ENCODE data around the gene ZNF227. TPM values are rescaled to one million over a fixed set of nuclear protein-coding genes. Genes with fewer than 3 reads are reported as not detected.

ZNF227 gene
- total RNA-seq, 1 experiment from 2014 or later, result 15.4 TPM

- intact Hi-C loops (cut with micrococcal nuclease; ENCODE audit: unreplicated experiment) (no loop called here), in situ Hi-C loops (cut with HindIII; ENCODE audit: low pct_unique_long_range_greater_than_20kb, low sequenced_read_pairs) (no loop called here)
- no peak for DNase-seq (ENCODE audit: low read depth, low spot score)
- ChIA-PET CTCF (no interaction called here), POLR2A (no interaction called here)
- no peaks in the 10 kb centered on the region for H3K4me1 ChIP-seq (ENCODE audit: control insufficient read depth, insufficient read depth, low read length)
- H3K27ac ChIP-seq (ENCODE audit: low read length), result no peak overlapping the region
- no peaks in the 10 kb centered on the region for H3K36me3 ChIP-seq (ENCODE audit: control insufficient read depth, insufficient read depth, low read length)
- no peak for ATAC-seq
- H3K27me3 ChIP-seq (ENCODE audit: control insufficient read depth, insufficient read depth, low read length), result no peaks in the 10 kb centered on the region
- H3K4me3 ChIP-seq (ENCODE audit: low read depth in 2 of 2, low read length in 2 of 2), result no peak overlapping the region
- BruUV-seq (replicated peaks), result no TSS peak
- no peak for TF ChIP-seq REST (IDR thresholded peaks at IDR 0.05; ENCODE audit: insufficient read depth in 1 of 2, low read depth in 2 of 2, low read length in 1 of 2)
- TF ChIP-seq TCF7L2 (IDR thresholded peaks at IDR 0.05; ENCODE audit: low read depth, low read length), result no peak
- TF ChIP-seq CTCF (IDR thresholded peaks at IDR 0.05), result no peak
- TF ChIP-seq POLR2AphosphoS5 (IDR thresholded peaks at IDR 0.05; ENCODE audit: low read depth, low read length), result no peak
- no peak for TF ChIP-seq SIN3A (IDR thresholded peaks at IDR 0.05; ENCODE audit: borderline replicate concordance, insufficient read depth, low read depth, low read length)
- peaks cover 4% of the 10 kb centered on the region; the same call in 1 of the 2 replicates for H3K9me3 ChIP-seq (ENCODE audit: control insufficient read depth, insufficient read depth, low read depth, low read length)
These were observed 30.2 kb upstream of the ZNF227 start for GRCh38 chr19:44182145-44182544.

- in situ Hi-C loops (cut with HindIII; ENCODE audit: low pct_unique_long_range_greater_than_20kb, low sequenced_read_pairs) (no loop called here), intact Hi-C loops (cut with micrococcal nuclease; ENCODE audit: unreplicated experiment) (no loop called here)
- Histone ChIP-seq H3K4me3 (ENCODE audit: low read depth in 2 of 2, low read length in 2 of 2) (no peak overlapping the region), H3K9me3 (ENCODE audit: control insufficient read depth, insufficient read depth, low read depth, low read length) (no peaks in the 10 kb centered on the region), H3K27me3 (ENCODE audit: control insufficient read depth, insufficient read depth, low read length) (no peaks in the 10 kb centered on the region), H3K27ac (ENCODE audit: low read length) (no peak overlapping the region), H3K36me3 (ENCODE audit: control insufficient read depth, insufficient read depth, low read length) (no peaks in the 10 kb centered on the region; the same call in 1 of the 2 replicates), H3K4me1 (ENCODE audit: control insufficient read depth, insufficient read depth, low read length) (no peaks in the 10 kb centered on the region)
- ChIA-PET POLR2A (no interaction called here), CTCF (no interaction called here)
- DNase-seq (ENCODE audit: low read depth, low spot score) (no peak), ATAC-seq (no peak)
- no TSS peak for BruUV-seq (replicated peaks)
- no peak for TF ChIP-seq SIN3A (IDR thresholded peaks at IDR 0.05; ENCODE audit: borderline replicate concordance, insufficient read depth, low read depth, low read length)
- no peak for TF ChIP-seq CTCF (IDR thresholded peaks at IDR 0.05)
- TF ChIP-seq REST (IDR thresholded peaks at IDR 0.05; ENCODE audit: insufficient read depth in 1 of 2, low read depth in 2 of 2, low read length in 1 of 2), result no peak
- TF ChIP-seq POLR2AphosphoS5 (IDR thresholded peaks at IDR 0.05; ENCODE audit: low read depth, low read length), result no peak
- TF ChIP-seq TCF7L2 (IDR thresholded peaks at IDR 0.05; ENCODE audit: low read depth, low read length), result no peak
These were observed 22.3 kb upstream of the ZNF227 start for GRCh38 chr19:44190020-44190419.
